HCT116 (cell line): ENCODE results near the gene NF1. TPM values are rescaled to one million over a fixed set of nuclear protein-coding genes. Genes with fewer than 3 reads are reported as not detected.
"Not testable (repeated sequence)": the region's sequence is repeated elsewhere in the genome, so short reads cannot be mapped to it uniquely, and the experiment has no call there.

Experiments used
- ATAC-seq: fragments of 200-7000 bp; cut with Tn5 transposase; 2 replicates; pipeline ENCODE4 v1.9.1; 2020; ENCODE audit warnings: mild to moderate bottlenecking, moderate library complexity
- BruUV-seq: library from RNA; stranded (reverse); fragments of 400-500 nt; replicated peaks from 2 replicates; lab custom pipeline; 2021; lab: Mats Ljungman, UMichigan
- CTCF ChIA-PET: fragments of 300-600 bp; sonication (Branson Sonifier 250); formaldehyde crosslinking; loops from one replicate; lab custom pipeline; 2021; ENCODE audit warnings: antibody characterized with exemption; lab: Charles Lee
- POLR2A ChIA-PET: fragments of 300-600, 350-600 bp; sonication (Branson Sonifier 250); formaldehyde crosslinking; loops from one replicate; lab custom pipeline; 2021; ENCODE audit warnings: antibody characterized with exemption; lab: Charles Lee
- RAD21 ChIA-PET, 2 experiments: fragments of 300-600 bp; sonication (Branson Sonifier 250); formaldehyde crosslinking; loops; one replicate each; lab custom pipeline; 2023; ENCODE audit warnings: low total read pairs in 2 of 2; ENCODE audit not compliant: uncharacterized antibody in 2 of 2, unreplicated experiment in 2 of 2, low non-redundant PET in 1 of 2; lab: Charles Lee
- DNase-seq: peaks from one replicate; pipeline ENCODE4 v3.0.0-alpha.2; 2010; ENCODE audit warnings: low read depth, low spot score
- H2AFZ ChIP-seq: fragments of 200-600 bp; shearing (Covaris generic), sonication (generic); 2 replicates; pipeline ENCODE4 v1.6.1; 2017; ENCODE audit warnings: low read depth, mixed run types, mixed read lengths, antibody characterized with exemption, low read length; ENCODE audit not compliant: poor library complexity, severe bottlenecking
- H3K27ac ChIP-seq: 2 replicates; pipeline ENCODE4 v1.5.1; 2012; ENCODE audit warnings: low read depth, low read length
- H3K27me3 ChIP-seq: fragments of 200-600 bp; sonication (generic); 2 replicates; pipeline ENCODE4 v1.6.1; 2016; ENCODE audit warnings: mixed run types, low read length, mixed read lengths; ENCODE audit not compliant: insufficient read depth
- H3K36me3 ChIP-seq, 2 experiments: fragments of 200-500 bp in 1 of 2; fragments of 200-600 bp in 1 of 2; sonication (Bioruptor generic) in 1 of 2; sonication (generic) in 1 of 2; 2 replicates each; pipeline versions ENCODE4 v1.5.1 to v1.6.1; 2014 to 2016; ENCODE audit warnings: low read length in 2 of 2, inconsistent platforms in 1 of 2, mixed read lengths in 1 of 2, mixed run types in 1 of 2; ENCODE audit not compliant: insufficient read depth in 2 of 2, control insufficient read depth in 1 of 2
- H3K4me1 ChIP-seq, 2 experiments: fragments of 200-600 bp in 1 of 2; sonication (generic) in 1 of 2; 2 replicates each; pipeline versions ENCODE4 v1.5.1 to v1.6.1; 2012 to 2017; ENCODE audit warnings: low read length in 2 of 2, inconsistent platforms in 1 of 2, mild to moderate bottlenecking in 1 of 2, mixed read lengths in 1 of 2, mixed run types in 1 of 2, moderate library complexity in 1 of 2; ENCODE audit not compliant: insufficient read depth in 2 of 2, control insufficient read depth in 1 of 2
- H3K4me2 ChIP-seq: fragments of 200-600 bp; sonication (generic); 2 replicates; pipeline ENCODE4 v1.6.1; 2017; ENCODE audit warnings: mixed run types, low read length, mixed read lengths
- H3K4me3 ChIP-seq, 2 experiments: fragments of 200-600 bp in 1 of 2; sonication (generic) in 1 of 2; replicated peaks in 1 of 2; 2 replicates each; pipeline ENCODE4 v1.5.1; 2011 to 2016; ENCODE audit warnings: low read length in 2 of 2, control low read depth in 1 of 2, low read depth in 1 of 2, mild to moderate bottlenecking in 1 of 2, mixed read lengths in 1 of 2, mixed run types in 1 of 2
- H3K79me2 ChIP-seq: fragments of 200-600 bp; sonication (generic); 2 replicates; pipeline ENCODE4 v1.6.1; 2017; ENCODE audit warnings: mild to moderate bottlenecking, mixed run types, low read length, moderate library complexity, mixed read lengths; ENCODE audit not compliant: insufficient read depth
- H3K9ac ChIP-seq: fragments of 200-600 bp; sonication (generic); 2 replicates; pipeline ENCODE4 v1.6.1; 2016; ENCODE audit warnings: low read length, mixed read lengths
- H3K9me2 ChIP-seq: fragments of 200-600 bp; sonication (generic), shearing (Covaris generic); 2 replicates; pipeline ENCODE4 v1.6.1; 2017; ENCODE audit warnings: mixed run types, mild to moderate bottlenecking, moderate library complexity; ENCODE audit not compliant: insufficient read depth
- H3K9me3 ChIP-seq, 2 experiments: fragments of 200-500 bp in 1 of 2; fragments of 200-600 bp in 1 of 2; sonication (Bioruptor generic) in 1 of 2; sonication (generic) in 1 of 2; 2 replicates each; pipeline ENCODE4 v1.6.1; 2014 to 2017; ENCODE audit warnings: low read length in 2 of 2, mixed read lengths in 2 of 2, inconsistent platforms in 1 of 2, low read depth in 1 of 2, mild to moderate bottlenecking in 1 of 2, mixed run types in 1 of 2, moderate library complexity in 1 of 2; ENCODE audit not compliant: control insufficient read depth in 1 of 2, insufficient read depth in 1 of 2
- H4K20me1 ChIP-seq: fragments of 200-600 bp; sonication (generic), shearing (Covaris generic); 2 replicates; pipeline ENCODE4 v1.6.1; 2017; ENCODE audit warnings: mixed run types, mild to moderate bottlenecking, moderate library complexity; ENCODE audit not compliant: insufficient read depth
- JUND ChIP-seq: IDR thresholded peaks from 2 replicates; pipeline ENCODE4 v1.6.1; 2012
- POLR2A ChIP-seq: IDR thresholded peaks from 2 replicates; pipeline ENCODE4 v1.7.0; 2011; ENCODE audit warnings: borderline replicate concordance; ENCODE audit not compliant: insufficient read depth, insufficient read length; ENCODE audit errors: extremely low read depth
- ZNF274 ChIP-seq: fragments of 200-500 bp; sonication (Bioruptor generic); IDR thresholded peaks from 2 replicates; pipeline ENCODE4 v1.6.1; 2014; ENCODE audit warnings: mild to moderate bottlenecking, low read depth, low read length, inconsistent platforms
- intact Hi-C: fragments of 100-400 bp; cut with micrococcal nuclease; formaldehyde crosslinking; loops from 2 replicates; pipeline ENCODE4 v1.10.0; 2022
- total RNA-seq: library from RNA; stranded (reverse); gene quantifications from one replicate; pipeline ENCODE4 v1.2.1, GENCODE V29; 2021; ENCODE audit not compliant: unreplicated experiment

NF1 gene
- total RNA-seq, 1 experiment from 2014 or later = 20.8 TPM

- no peak for TF ChIP-seq ZNF274
- TF ChIP-seq, all 23 proteins: peak for 0
Measured at GRCh38 chr17:31155208-31155810, 60.5 kb downstream of the NF1 start (continued).

- no TSS peak for BruUV-seq
- POLR2A ChIA-PET = interaction anchor here (0.6 kb wide), 1 partner anchor 74 kb away, joined by 4 read pairs; no protein-coding TSS in a partner anchor
- DNase-seq = no peak
Measured at GRCh38 chr17:31156326-31156725, 61.5 kb downstream of the NF1 start.

GRCh38 chr17:31156864-31157263 lies 62.1 kb downstream of the NF1 start:
- BruUV-seq, H4K20me1 ChIP-seq, H3K27ac ChIP-seq, RAD21 ChIA-PET, DNase-seq, H3K9ac ChIP-seq, H3K27me3 ChIP-seq, H3K4me3 ChIP-seq, ATAC-seq, H3K4me1 ChIP-seq, H3K9me3 ChIP-seq, POLR2A ChIA-PET, H3K9me2 ChIP-seq, CTCF ChIA-PET, H3K36me3 ChIP-seq, H2AFZ ChIP-seq, intact Hi-C loops, H3K4me2 ChIP-seq: not testable (repeated sequence)
- H3K79me2 ChIP-seq = peaks cover 24% of the 10 kb centered on the region

More at GRCh38 chr17:31156326-31156725, 61.5 kb downstream of the NF1 start:
- H3K36me3 ChIP-seq = peaks cover 4% of the 10 kb centered on the region in 2 experiments; a peak in 1 of 4 replicates
- no peak overlapping the region for H3K27ac ChIP-seq
- ChIA-PET CTCF (no interaction called here), RAD21 (no interaction called here)
- no peak overlapping the region for H3K9ac ChIP-seq
- intact Hi-C loops = no loop called here
- no peak overlapping the region for H2AFZ ChIP-seq
- H3K27me3 ChIP-seq = no peaks in the 10 kb centered on the region
- no peaks in the 10 kb centered on the region for H3K9me3 ChIP-seq
- no peaks in the 10 kb centered on the region for H3K9me2 ChIP-seq
- H3K4me3 ChIP-seq = no peak overlapping the region
- ATAC-seq = no peak
- peaks cover 24% of the 10 kb centered on the region for H3K79me2 ChIP-seq
- H4K20me1 ChIP-seq = no peaks in the 10 kb centered on the region
- no peaks in the 10 kb centered on the region for H3K4me1 ChIP-seq
- TF ChIP-seq JUND (no peak), POLR2A (no peak)
- H3K4me2 ChIP-seq = no peak overlapping the region
